Nephron (organoid): ENCODE data around the gene KCNT1.
A peak's percentile ranks its signal among the peaks of the same experiment; 100 is the strongest.

Source experiments
- H3K27ac Mint-ChIP-seq, 3 experiments: 2 replicates each; pipeline ENCODE4 v1.8.0; 2020; ENCODE audit warnings: mixed read lengths in 3 of 3, mild to moderate bottlenecking in 2 of 3, moderate library complexity in 1 of 3
- H3K27me3 Mint-ChIP-seq: 2 replicates; pipeline ENCODE4 v1.8.0; 2021; ENCODE audit warnings: low read depth, mild to moderate bottlenecking, moderate library complexity, mixed read lengths
- H3K36me3 Mint-ChIP-seq: 2 replicates; pipeline ENCODE4 v1.8.0; 2020; ENCODE audit warnings: low read depth, mixed read lengths
- H3K4me1 Mint-ChIP-seq: 2 replicates; pipeline ENCODE4 v1.8.0; 2020; ENCODE audit warnings: mixed read lengths
- H3K4me3 Mint-ChIP-seq, 3 experiments: 2 replicates each; pipeline ENCODE4 v1.8.0; 2020; ENCODE audit warnings: mild to moderate bottlenecking in 3 of 3, mixed read lengths in 3 of 3, moderate library complexity in 2 of 3
- H3K9me3 Mint-ChIP-seq: 2 replicates; pipeline ENCODE4 v1.8.0; 2020; ENCODE audit warnings: mixed read lengths
- CTCF ChIP-seq, 3 experiments: fragments of 200-600 bp; sonication (generic); IDR thresholded peaks; one replicate each; pipeline ENCODE4 v1.5.0; 2021; ENCODE audit warnings: antibody characterized with exemption in 3 of 3; ENCODE audit not compliant: unreplicated experiment in 3 of 3

The KCNT1 gene

GRCh38 chr9:135697226-135697625 lies 4.8 kb upstream of the KCNT1 start:
- Mint-ChIP-seq H3K9me3 (no peaks in the 10 kb centered on the region), H3K27ac (no peak overlapping the region), H3K4me3 (no peak overlapping the region), H3K36me3 (no peaks in the 10 kb centered on the region), H3K27me3 (peaks cover 14% of the 10 kb centered on the region), H3K4me1 (no peaks in the 10 kb centered on the region)
- no peak for TF ChIP-seq CTCF (IDR thresholded peaks at IDR 0.05; ENCODE audit: unreplicated experiment in 3 of 3)

GRCh38 chr9:135698236-135698635 lies 3.7 kb upstream of the KCNT1 start:
- Mint-ChIP-seq H3K4me1 (no peaks in the 10 kb centered on the region), H3K9me3 (no peaks in the 10 kb centered on the region), H3K27ac (no peak overlapping the region), H3K4me3 (no peak overlapping the region), H3K36me3 (no peaks in the 10 kb centered on the region), H3K27me3 (peaks cover 18% of the 10 kb centered on the region)
- TF ChIP-seq CTCF (IDR thresholded peaks at IDR 0.05; ENCODE audit: unreplicated experiment in 3 of 3) = no peak

- Mint-ChIP-seq H3K4me1 (no peaks in the 10 kb centered on the region), H3K4me3 (no peak overlapping the region), H3K36me3 (no peaks in the 10 kb centered on the region), H3K27me3 (peaks cover 19% of the 10 kb centered on the region), H3K27ac (no peak overlapping the region), H3K9me3 (no peaks in the 10 kb centered on the region)
- no peak for TF ChIP-seq CTCF (IDR thresholded peaks at IDR 0.05; ENCODE audit: unreplicated experiment in 3 of 3)
These were observed 3.2 kb upstream of the KCNT1 start for GRCh38 chr9:135698767-135699166.

GRCh38 chr9:135699440-135699839 lies 2.5 kb upstream of the KCNT1 start, which contains the start of gene SOHLH1:
Gene SOHLH1, minus strand, starts transcription at chr9:135699481. Its CDS starts 14 bp downstream, at chr9:135699467.
- Mint-ChIP-seq H3K4me1 (no peaks in the 10 kb centered on the region), H3K9me3 (no peaks in the 10 kb centered on the region), H3K4me3 (no peak within 1 kb of the TSS), H3K27me3 (peaks cover 18% of the 10 kb centered on the region), H3K36me3 (no peaks in the 10 kb centered on the region), H3K27ac (no peak within 1 kb of the TSS)
- TF ChIP-seq CTCF (IDR thresholded peaks at IDR 0.05; ENCODE audit: unreplicated experiment in 3 of 3) = no peak

- H3K27ac Mint-ChIP-seq = no peak overlapping the region
- no peaks in the 10 kb centered on the region for H3K9me3 Mint-ChIP-seq
- peaks cover 5% of the 10 kb centered on the region for H3K4me1 Mint-ChIP-seq
- H3K27me3 Mint-ChIP-seq = peaks cover 23% of the 10 kb centered on the region
- no peaks in the 10 kb centered on the region for H3K36me3 Mint-ChIP-seq
- no peak for TF ChIP-seq CTCF (IDR thresholded peaks at IDR 0.05; ENCODE audit: unreplicated experiment in 3 of 3)
- no peak overlapping the region for H3K4me3 Mint-ChIP-seq
These were observed 1.5 kb upstream of the KCNT1 start for GRCh38 chr9:135700525-135700924.

- Mint-ChIP-seq H3K4me3 (peak overlapping the region in 1 of 3 experiments; percentile 19), H3K36me3 (no peaks in the 10 kb centered on the region), H3K27ac (no peak overlapping the region), H3K27me3 (peaks cover 23% of the 10 kb centered on the region), H3K4me1 (peaks cover 5% of the 10 kb centered on the region), H3K9me3 (no peaks in the 10 kb centered on the region)
- TF ChIP-seq CTCF (IDR thresholded peaks at IDR 0.05; ENCODE audit: unreplicated experiment in 3 of 3) = no peak
These were observed 672 bp upstream of the KCNT1 start for GRCh38 chr9:135701067-135701958.
